ENCODE measurements around the gene CNIH2.
"Not testable (repeated sequence)": the region's sequence is repeated elsewhere in the genome, so short reads cannot be mapped to it uniquely, and the experiment has no call there.

The CNIH2 gene

GRCh38 chr11:66309475-66309874 is 31.5 kb downstream of the CNIH2 start:
- peaks cover 1% of the 10 kb centered on the region for H3K27me3 Mint-ChIP-seq
- no peaks in the 10 kb centered on the region for H3K36me3 Mint-ChIP-seq
- H3K4me1 Mint-ChIP-seq (ENCODE audit: low read depth): peaks cover 16% of the 10 kb centered on the region
- H3K27ac Mint-ChIP-seq: no peak overlapping the region
- H3K4me3 Mint-ChIP-seq: no peak overlapping the region
- H3K9me3 Mint-ChIP-seq (ENCODE audit: low read depth): no peaks in the 10 kb centered on the region

GRCh38 chr11:66310324-66310723 is 32.3 kb downstream of the CNIH2 start:
- no peak overlapping the region for H3K27ac Mint-ChIP-seq
- H3K4me3 Mint-ChIP-seq: no peak overlapping the region
- no peaks in the 10 kb centered on the region for H3K9me3 Mint-ChIP-seq (ENCODE audit: low read depth)
- peaks cover 1% of the 10 kb centered on the region for H3K27me3 Mint-ChIP-seq
- peaks cover 23% of the 10 kb centered on the region for H3K4me1 Mint-ChIP-seq (ENCODE audit: low read depth)
- no peaks in the 10 kb centered on the region for H3K36me3 Mint-ChIP-seq

- not testable (repeated sequence) for H3K9me3 Mint-ChIP-seq (ENCODE audit: low read depth); H3K36me3 Mint-ChIP-seq; H3K4me3 Mint-ChIP-seq; H3K27me3 Mint-ChIP-seq; H3K27ac Mint-ChIP-seq
- peaks cover 29% of the 10 kb centered on the region for H3K4me1 Mint-ChIP-seq (ENCODE audit: low read depth)
Measured at GRCh38 chr11:66310803-66311440, 32.9 kb downstream of the CNIH2 start.

- Mint-ChIP-seq H3K4me3 (peak overlapping the region; percentile 95), H3K36me3 (peaks cover 2% of the 10 kb centered on the region), H3K27ac (peak overlapping the region; percentile 98), H3K9me3 (ENCODE audit: low read depth) (no peaks in the 10 kb centered on the region), H3K4me1 (ENCODE audit: low read depth) (peaks cover 33% of the 10 kb centered on the region), H3K27me3 (peaks cover 1% of the 10 kb centered on the region)
Measured at GRCh38 chr11:66311470-66311964, 33.5 kb downstream of the CNIH2 start.

GRCh38 chr11:66311965-66312548 is 34.1 kb downstream of the CNIH2 start:
- Mint-ChIP-seq H3K4me3 (peak overlapping the region; percentile 95), H3K27me3 (peaks cover 1% of the 10 kb centered on the region), H3K4me1 (ENCODE audit: low read depth) (peaks cover 33% of the 10 kb centered on the region), H3K27ac (peak overlapping the region; percentile 98), H3K36me3 (peaks cover 2% of the 10 kb centered on the region), H3K9me3 (ENCODE audit: low read depth) (no peaks in the 10 kb centered on the region)

GRCh38 chr11:66312549-66313320 is 34.8 kb downstream of the CNIH2 start:
- H3K27me3 Mint-ChIP-seq: no peaks in the 10 kb centered on the region
- H3K9me3 Mint-ChIP-seq (ENCODE audit: low read depth): no peaks in the 10 kb centered on the region
- peak overlapping the region; percentile 98 for H3K27ac Mint-ChIP-seq
- H3K4me1 Mint-ChIP-seq (ENCODE audit: low read depth): peaks cover 38% of the 10 kb centered on the region
- H3K36me3 Mint-ChIP-seq: peaks cover 2% of the 10 kb centered on the region
- H3K4me3 Mint-ChIP-seq: peak overlapping the region; percentile 95

GRCh38 chr11:66313321-66314185 is 35.6 kb downstream of the CNIH2 start:
- H3K9me3 Mint-ChIP-seq (ENCODE audit: low read depth): no peaks in the 10 kb centered on the region
- H3K27ac Mint-ChIP-seq: peak overlapping the region; percentile 98
- H3K36me3 Mint-ChIP-seq: peaks cover 2% of the 10 kb centered on the region
- H3K4me1 Mint-ChIP-seq (ENCODE audit: low read depth): peaks cover 46% of the 10 kb centered on the region
- peak overlapping the region; percentile 95 for H3K4me3 Mint-ChIP-seq
- no peaks in the 10 kb centered on the region for H3K27me3 Mint-ChIP-seq

- Mint-ChIP-seq H3K27me3 (no peaks in the 10 kb centered on the region), H3K9me3 (ENCODE audit: low read depth) (no peaks in the 10 kb centered on the region), H3K36me3 (peaks cover 2% of the 10 kb centered on the region), H3K27ac (peak overlapping the region; percentile 91), H3K4me3 (peak overlapping the region; percentile 86), H3K4me1 (ENCODE audit: low read depth) (peaks cover 51% of the 10 kb centered on the region)
Measured at GRCh38 chr11:66314186-66314501, 36.2 kb downstream of the CNIH2 start.

GRCh38 chr11:66314561-66315497 is 36.9 kb downstream of the CNIH2 start:
- Mint-ChIP-seq H3K36me3 (peaks cover 2% of the 10 kb centered on the region), H3K9me3 (ENCODE audit: low read depth) (no peaks in the 10 kb centered on the region), H3K27ac (peak overlapping the region; percentile 93), H3K27me3 (no peaks in the 10 kb centered on the region), H3K4me1 (ENCODE audit: low read depth) (peaks cover 57% of the 10 kb centered on the region), H3K4me3 (peak overlapping the region; percentile 86)

- peaks cover 62% of the 10 kb centered on the region for H3K4me1 Mint-ChIP-seq (ENCODE audit: low read depth)
- H3K4me3 Mint-ChIP-seq: peak overlapping the region; percentile 86
- peak overlapping the region; percentile 93 for H3K27ac Mint-ChIP-seq
Measured at GRCh38 chr11:66315498-66315885, 37.5 kb downstream of the CNIH2 start.

GRCh38 chr11:66315921-66316811 is 38.2 kb downstream of the CNIH2 start:
- H3K4me1 Mint-ChIP-seq (ENCODE audit: low read depth): peaks cover 64% of the 10 kb centered on the region
- H3K27me3 Mint-ChIP-seq: no peaks in the 10 kb centered on the region
- H3K4me3 Mint-ChIP-seq: peak overlapping the region; percentile 86
- no peaks in the 10 kb centered on the region for H3K9me3 Mint-ChIP-seq (ENCODE audit: low read depth)
- peak overlapping the region; percentile 93 for H3K27ac Mint-ChIP-seq
- H3K36me3 Mint-ChIP-seq: peaks cover 2% of the 10 kb centered on the region

More at GRCh38 chr11:66315498-66315885, 37.5 kb downstream of the CNIH2 start:
- Mint-ChIP-seq H3K27me3 (no peaks in the 10 kb centered on the region), H3K9me3 (ENCODE audit: low read depth) (no peaks in the 10 kb centered on the region), H3K36me3 (peaks cover 2% of the 10 kb centered on the region)

- peaks cover 62% of the 10 kb centered on the region for H3K4me1 Mint-ChIP-seq (ENCODE audit: low read depth)
- no peaks in the 10 kb centered on the region for H3K9me3 Mint-ChIP-seq (ENCODE audit: low read depth)
- peak within 1 kb of the TSS; percentile 97 for H3K27ac Mint-ChIP-seq
- no peaks in the 10 kb centered on the region for H3K27me3 Mint-ChIP-seq
- H3K4me3 Mint-ChIP-seq: peak within 1 kb of the TSS; percentile 87
- H3K36me3 Mint-ChIP-seq: peaks cover 2% of the 10 kb centered on the region
Measured at GRCh38 chr11:66316849-66317251, 38.9 kb downstream of the CNIH2 start, which contains the start of gene CD248. Gene CD248, minus strand, starts transcription at chr11:66317044. Its CDS starts 17 bp downstream, at chr11:66317027.

GRCh38 chr11:66317322-66317722 is 39.3 kb downstream of the CNIH2 start:
- Mint-ChIP-seq H3K4me1 (ENCODE audit: low read depth) (peaks cover 64% of the 10 kb centered on the region), H3K27ac (peak overlapping the region; percentile 97)

More at GRCh38 chr11:66317322-66317722, 39.3 kb downstream of the CNIH2 start:
- Mint-ChIP-seq H3K4me3 (peak overlapping the region; percentile 87), H3K27me3 (no peaks in the 10 kb centered on the region), H3K9me3 (ENCODE audit: low read depth) (no peaks in the 10 kb centered on the region), H3K36me3 (peaks cover 2% of the 10 kb centered on the region)
